ENCODE data around the gene PASD1.
"Not testable (repeated sequence)": the region's sequence is repeated elsewhere in the genome, so short reads cannot be mapped to it uniquely, and the experiment has no call there.

DNA sequence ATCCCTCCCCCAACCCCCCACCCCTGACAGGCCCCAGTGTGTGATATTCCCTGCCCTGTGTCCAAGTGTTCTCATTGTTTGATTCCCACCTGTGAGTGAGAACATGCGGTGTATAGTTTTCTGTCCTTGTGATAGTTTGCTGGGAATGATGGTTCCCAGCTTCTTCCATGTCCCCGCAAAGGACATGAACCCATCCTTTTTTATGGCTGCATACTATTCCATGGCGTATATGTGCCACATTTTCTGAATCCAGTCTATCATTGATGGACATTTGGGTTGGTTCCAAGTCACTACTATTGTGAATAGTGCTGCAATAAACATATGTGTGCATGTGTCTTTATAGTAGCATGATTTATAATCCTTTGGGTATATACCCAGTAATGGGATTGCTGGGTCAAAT is 29.9 kb downstream of the PASD1 start:
- not testable (repeated sequence) for TF ChIP-seq CTCF, EZH2phosphoT487 (IDR thresholded peaks at IDR 0.05)

All from neural progenitor cell (in vitro differentiated cells).